NK-92 treated with Interleukin-12 subunit alpha and Interleukin-12 subunit beta, amount 100 ng/mL, for 24 hours (cell line): Measurements from ENCODE around the gene SH3PXD2B.
"Not testable (repeated sequence)": the region's sequence is repeated elsewhere in the genome, so short reads cannot be mapped to it uniquely, and the experiment has no call there.

Experiments used
- DNase-seq: peaks from one replicate; lab custom pipeline; 2025; lab: John Stamatoyannopoulos, UW

The SH3PXD2B gene

GRCh38 chr5:172417983-172418630 lies 36.2 kb downstream of the SH3PXD2B start:
- no peak for DNase-seq

- DNase-seq, result no peak
Observed at GRCh38 chr5:172417130-172417841, 37.0 kb downstream of the SH3PXD2B start.

GRCh38 chr5:172415362-172416275 lies 38.7 kb downstream of the SH3PXD2B start:
- DNase-seq, result no peak

- no peak for DNase-seq
Observed at GRCh38 chr5:172414531-172415361, 39.6 kb downstream of the SH3PXD2B start.

- DNase-seq, result no peak
Observed at GRCh38 chr5:172413601-172414171, 40.6 kb downstream of the SH3PXD2B start.

- no peak for DNase-seq
Observed at GRCh38 chr5:172412724-172413286, 41.5 kb downstream of the SH3PXD2B start.

GRCh38 chr5:172411484-172412072 lies 42.7 kb downstream of the SH3PXD2B start:
- DNase-seq, result no peak

GRCh38 chr5:172410662-172411483 lies 43.5 kb downstream of the SH3PXD2B start:
- DNase-seq, result no peak

GRCh38 chr5:172410160-172410559 lies 44.2 kb downstream of the SH3PXD2B start:
- DNase-seq, result no peak

GRCh38 chr5:172409477-172409876 lies 44.8 kb downstream of the SH3PXD2B start:
- not testable (repeated sequence) for DNase-seq

- DNase-seq, result no peak
Observed at GRCh38 chr5:172407822-172408221, 46.5 kb downstream of the SH3PXD2B start.

- DNase-seq, result no peak
Observed at GRCh38 chr5:172407241-172407691, 47.1 kb downstream of the SH3PXD2B start.

- DNase-seq, result no peak
Observed at GRCh38 chr5:172405226-172406107, 48.9 kb downstream of the SH3PXD2B start.

- no peak for DNase-seq
Observed at GRCh38 chr5:172404746-172405145, 49.6 kb downstream of the SH3PXD2B start.

- DNase-seq, result no peak
Observed at GRCh38 chr5:172403817-172404216, 50.5 kb downstream of the SH3PXD2B start.

- no peak for DNase-seq
Observed at GRCh38 chr5:172403189-172403796, 51.0 kb downstream of the SH3PXD2B start.

- DNase-seq, result no peak
Observed at GRCh38 chr5:172402531-172403188, 51.7 kb downstream of the SH3PXD2B start.

GRCh38 chr5:172402031-172402430 lies 52.3 kb downstream of the SH3PXD2B start:
- not testable (repeated sequence) for DNase-seq
